HG02571 (cell line): ENCODE data around the gene AKT3.
"Not testable (repeated sequence)": the region's sequence is repeated elsewhere in the genome, so short reads cannot be mapped to it uniquely, and the experiment has no call there.

Source experiments
- ATAC-seq: cut with Tn5 transposase; IDR thresholded peaks from one replicate; pipeline ENCODE4 v1.9.1; 2021; ENCODE audit warnings: mild to moderate bottlenecking, moderate library complexity; ENCODE audit not compliant: unreplicated experiment

The AKT3 gene

DNA sequence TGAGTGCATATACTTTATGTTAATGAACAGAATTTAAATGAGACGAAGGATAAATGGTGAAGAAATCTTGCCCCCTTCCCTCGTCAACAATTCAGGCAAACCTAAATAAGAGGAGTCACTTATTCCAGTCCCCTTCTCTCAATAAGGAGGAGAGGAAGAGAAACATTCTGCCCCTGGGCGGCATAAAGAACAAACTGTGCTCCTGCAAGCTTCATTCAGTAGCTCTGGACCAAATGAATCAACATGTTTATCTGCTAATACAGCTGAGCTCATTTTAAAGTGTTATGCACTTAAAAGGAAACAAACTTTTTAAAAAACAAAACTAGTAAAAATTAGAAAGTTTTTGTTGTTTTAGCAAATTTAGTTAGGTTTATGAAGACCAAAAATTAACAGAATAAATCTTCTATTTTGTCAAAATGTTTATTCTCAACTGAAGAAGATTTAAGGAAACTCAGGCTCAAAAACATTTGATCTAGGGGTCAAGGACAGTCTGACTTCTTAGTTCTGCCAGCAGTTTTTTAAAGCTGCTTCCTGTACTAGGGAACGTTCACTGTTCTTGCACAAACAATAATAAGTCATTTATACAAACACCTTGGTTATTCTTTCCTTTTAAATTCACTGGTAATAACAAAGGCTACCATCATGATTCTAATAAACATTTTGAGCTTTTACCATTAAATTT lies 58.3 kb downstream of the AKT3 start:
- ATAC-seq: no peak

DNA sequence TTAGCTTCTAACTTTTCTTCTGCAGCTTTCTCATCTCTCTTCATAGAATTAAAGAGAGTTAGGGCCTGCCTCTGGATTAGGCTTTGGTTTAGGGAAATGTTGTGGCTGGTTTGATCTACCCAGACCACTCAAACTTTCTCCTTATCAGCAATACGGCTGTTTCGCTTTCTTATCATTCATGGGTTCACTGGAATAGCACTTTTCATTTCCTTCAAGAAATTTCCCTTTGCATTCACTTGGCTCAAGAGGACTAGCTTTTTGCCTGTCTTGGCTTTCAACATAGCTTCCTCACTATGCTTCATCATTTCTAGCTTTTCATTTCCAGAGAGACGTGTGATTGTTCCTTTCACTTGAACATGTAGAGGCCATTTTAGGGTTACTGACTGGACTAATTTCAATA lies 59.6 kb downstream of the AKT3 start:
- no peak for ATAC-seq

DNA sequence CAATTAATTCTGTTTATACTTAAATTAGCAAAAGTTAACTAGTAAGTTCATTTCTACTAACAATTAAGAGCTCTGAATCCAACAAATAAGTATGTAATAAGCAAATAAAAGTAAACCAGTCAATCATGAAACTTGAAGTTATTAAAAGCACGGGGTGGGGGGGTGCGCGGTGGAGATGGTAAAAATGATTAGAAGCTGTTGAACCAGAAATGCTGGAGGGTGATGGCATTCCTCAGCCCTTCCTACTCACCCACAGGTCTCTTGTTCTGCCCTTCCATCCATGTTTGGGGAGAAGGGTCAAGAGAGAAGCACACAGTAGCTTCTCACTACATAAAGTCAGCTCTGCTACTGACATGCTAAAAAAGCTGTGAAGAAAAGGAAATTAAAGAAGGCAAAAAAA lies 63.5 kb downstream of the AKT3 start:
- ATAC-seq: no peak

DNA sequence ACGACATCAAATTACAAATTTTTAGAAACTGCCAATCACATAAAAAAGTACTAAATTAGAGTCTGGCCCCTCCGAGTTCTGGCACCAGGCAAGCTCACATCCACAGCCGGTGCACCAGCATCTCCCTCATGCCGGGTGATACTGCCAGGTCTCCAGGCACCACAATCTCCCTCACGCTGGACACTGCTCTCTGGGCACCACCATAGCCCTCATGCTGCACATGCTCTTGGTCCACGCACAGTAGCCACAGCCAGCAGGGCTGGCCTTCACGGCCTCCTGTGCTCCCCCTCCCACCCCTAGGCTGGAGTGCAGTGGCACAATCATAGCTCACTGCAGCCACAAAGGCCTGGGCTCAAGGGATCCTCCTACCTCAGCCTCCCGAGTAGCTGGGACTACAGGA lies 65.5 kb downstream of the AKT3 start:
- ATAC-seq: no peak

DNA sequence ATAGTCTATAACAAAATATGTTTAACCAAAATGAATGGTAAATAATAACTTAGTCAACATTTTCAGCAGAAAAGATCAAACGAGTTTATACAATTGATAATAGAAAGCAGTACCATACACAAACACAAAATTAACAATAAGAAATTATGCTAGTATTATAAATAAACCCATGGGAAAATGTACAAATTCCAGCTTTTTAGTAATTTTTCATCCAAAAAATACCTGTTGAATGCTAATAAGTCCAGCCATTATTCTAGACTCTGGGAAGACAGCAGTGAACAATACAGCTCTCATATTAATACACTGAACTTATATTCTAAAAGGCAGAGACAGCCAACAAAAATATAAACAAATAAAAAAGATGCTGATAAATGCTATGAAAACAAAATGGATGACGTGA lies 66.3 kb downstream of the AKT3 start:
- ATAC-seq: no peak

DNA sequence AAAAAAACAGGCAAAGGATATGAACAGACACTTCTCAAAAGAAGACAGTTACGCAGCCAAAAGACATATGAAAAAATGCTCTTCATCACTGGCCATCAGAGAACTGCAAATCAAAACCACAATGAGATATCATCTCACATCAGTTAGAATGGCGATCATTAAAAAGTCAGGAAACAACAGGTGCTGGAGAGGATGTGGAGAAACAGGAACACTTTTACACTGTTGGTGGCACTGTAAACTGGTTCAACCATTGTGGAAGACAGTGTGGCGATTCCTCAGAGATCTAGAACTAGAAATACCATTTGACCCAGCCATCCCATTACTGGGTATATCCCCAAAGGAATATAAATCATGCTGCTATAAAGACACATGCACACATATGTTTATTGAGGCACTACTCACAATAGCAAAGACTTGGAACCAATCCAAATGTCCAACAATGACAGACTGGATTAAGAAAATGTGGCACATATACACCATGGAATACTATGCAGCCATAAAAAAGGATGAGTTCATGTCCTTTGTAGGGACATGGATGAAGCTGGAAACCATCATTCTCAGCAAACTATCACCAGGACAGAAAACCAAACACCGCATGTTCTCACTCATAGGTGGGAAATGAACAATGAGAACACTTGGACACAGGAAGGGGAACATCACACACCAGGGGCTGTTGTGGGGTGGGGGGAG lies 77.5 kb downstream of the AKT3 start:
- ATAC-seq: not testable (repeated sequence)

DNA sequence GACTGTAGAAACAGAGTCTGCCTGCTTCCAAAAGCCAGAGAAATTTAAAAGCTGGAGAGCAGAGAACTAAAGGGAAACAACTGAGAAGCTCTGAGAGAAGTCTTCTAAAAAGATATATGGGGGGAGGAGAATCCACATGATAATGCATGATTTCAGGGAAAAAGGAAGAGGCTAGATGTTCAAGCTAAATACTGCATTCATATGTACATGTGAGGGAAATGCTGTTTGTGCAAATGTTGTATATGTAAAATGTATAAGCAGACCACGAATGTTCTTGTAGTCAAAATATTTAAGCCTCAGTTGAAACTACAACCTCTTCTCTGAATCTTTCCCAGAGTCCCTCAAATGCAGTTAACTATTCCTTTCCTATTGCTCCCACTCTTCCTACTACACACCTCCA lies 79.2 kb downstream of the AKT3 start:
- no peak for ATAC-seq

DNA sequence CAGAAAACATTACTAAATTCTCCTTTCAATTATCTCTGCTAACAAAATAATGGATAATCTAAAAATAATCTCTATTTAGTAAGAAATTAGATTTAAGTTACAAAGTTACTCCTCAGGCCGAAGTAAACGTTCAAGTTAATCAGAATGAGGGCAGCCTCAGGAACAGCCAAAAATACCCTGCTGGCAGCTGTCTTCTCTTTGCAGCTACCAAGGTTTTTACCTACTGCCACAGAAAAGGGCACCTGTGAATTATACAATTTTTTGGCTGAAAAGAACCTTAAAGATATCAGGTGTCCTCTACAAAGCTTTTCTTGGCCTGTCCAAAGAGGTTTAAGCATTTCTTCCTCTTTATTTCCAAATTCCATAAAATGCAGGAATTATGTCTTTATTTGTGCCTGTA lies 84.4 kb downstream of the AKT3 start:
- no peak for ATAC-seq

DNA sequence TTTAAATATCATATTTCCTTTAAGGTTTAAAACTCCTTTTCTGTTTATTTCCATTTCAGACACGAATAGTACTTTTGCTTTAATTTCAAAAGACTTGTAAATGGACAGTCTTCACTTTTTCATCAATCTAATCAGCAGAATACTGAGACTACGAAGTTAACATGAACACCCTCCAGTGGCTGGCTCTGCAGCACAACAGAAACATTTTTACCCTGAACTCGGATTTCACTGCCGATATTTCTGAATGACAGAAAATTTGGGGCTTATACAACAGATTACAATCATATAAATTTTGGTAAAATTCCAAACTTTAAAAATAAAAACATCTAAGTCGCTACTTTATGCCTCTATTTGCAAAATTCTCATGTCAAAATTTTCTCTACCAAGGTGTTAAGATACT lies 86.2 kb downstream of the AKT3 start:
- no peak for ATAC-seq

DNA sequence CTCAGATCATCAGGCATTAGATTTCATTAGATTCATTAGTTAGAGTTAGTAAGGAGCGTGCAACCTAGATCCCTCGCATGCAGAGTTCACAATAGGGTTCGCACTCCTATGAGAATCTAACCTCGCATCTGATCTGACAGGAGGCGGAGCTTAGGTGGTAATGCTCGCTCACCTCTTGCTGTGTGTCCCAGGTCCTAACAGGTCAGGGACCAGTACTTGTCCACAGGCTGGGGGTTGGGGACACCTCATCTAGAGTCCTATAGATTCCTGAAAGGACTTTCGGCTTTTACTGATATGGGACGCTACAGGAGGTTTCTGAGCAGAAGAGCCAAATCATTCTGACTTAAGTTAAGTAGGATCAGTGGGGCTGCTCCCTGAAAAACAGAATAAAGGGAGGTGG lies 91.4 kb downstream of the AKT3 start:
- ATAC-seq: no peak

DNA sequence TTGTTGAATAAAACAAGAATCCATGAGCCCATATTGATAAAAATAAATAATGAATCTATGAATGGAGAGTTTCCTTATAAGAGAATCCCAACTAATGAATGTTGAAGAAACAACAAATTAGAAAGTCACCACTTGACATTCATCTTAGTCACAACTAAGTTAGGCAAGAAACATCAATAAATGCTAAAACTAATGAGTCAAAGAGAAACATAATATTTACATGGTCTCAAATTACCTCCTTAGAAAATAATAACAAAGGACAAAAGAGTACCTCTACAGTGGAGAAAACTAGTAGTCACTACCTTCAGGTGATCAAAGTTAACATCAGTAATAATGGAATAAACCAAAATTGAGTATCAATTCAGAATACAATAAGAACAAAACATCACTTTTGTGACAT lies 93.5 kb downstream of the AKT3 start:
- ATAC-seq: no peak

DNA sequence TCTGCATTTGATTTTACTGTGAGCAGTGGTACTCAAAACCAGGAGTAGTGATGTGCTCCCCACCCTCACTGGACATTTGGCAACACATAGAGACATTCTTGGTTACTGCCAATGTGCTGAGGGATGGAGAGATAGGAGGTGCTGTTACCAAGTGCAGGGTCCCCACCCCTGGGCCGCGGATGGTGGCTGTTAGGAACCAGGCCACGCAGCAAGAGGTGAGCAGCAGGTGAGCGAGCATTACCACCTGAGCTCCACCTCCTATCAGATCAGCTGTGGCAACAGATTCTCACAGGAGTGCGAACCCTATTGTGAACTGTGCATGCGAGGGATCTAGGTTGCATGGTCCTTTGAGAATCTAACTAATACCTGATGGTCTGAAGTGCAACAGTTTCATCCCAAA lies 95.7 kb downstream of the AKT3 start:
- no peak for ATAC-seq

DNA sequence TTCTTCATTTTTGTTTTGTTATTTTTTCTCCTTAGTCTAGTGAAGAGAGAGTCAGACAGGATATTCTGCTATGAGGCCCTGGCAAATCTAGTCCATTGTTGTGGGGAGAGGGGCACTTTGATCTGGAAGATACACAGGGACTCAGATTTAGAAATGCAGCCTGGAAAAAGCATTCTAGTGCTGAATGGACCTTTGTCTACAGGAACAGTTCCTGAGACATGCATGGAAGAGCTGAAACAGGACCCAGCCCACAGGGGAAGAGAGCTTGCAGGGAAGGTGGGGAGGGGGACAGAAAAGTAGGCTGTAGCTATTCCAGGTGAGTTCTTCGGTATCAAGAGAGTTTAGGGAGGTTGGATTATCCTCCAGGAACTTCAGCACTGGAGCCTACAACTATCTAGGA lies 98.5 kb downstream of the AKT3 start:
- no peak for ATAC-seq

DNA sequence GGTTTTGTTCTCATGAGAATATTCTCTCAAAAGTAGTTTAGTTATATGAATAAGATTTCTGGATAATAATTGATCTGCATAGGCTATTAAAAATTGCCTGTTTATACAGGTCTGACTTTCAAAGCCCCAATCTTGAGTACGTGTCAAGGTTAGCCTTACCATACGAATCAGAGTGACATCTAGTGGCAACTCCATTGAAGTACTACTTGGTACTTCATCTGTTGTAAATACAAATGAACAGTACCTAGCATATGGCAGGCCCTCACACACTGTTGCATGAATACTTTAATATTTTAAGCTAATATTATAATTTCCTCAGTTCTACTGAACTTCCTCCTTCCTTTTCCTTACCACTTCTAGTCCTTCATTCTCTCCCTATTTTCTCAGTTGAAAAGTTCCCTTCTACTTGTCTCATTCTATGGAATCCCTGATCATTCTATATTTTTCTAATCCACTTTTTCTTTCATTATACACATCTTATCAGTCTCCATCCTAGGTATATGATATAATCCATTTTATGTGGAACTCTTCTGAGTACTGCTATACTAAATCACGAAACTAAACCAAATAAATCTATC lies 101.2 kb downstream of the AKT3 start:
- peak; percentile 82 for ATAC-seq

DNA sequence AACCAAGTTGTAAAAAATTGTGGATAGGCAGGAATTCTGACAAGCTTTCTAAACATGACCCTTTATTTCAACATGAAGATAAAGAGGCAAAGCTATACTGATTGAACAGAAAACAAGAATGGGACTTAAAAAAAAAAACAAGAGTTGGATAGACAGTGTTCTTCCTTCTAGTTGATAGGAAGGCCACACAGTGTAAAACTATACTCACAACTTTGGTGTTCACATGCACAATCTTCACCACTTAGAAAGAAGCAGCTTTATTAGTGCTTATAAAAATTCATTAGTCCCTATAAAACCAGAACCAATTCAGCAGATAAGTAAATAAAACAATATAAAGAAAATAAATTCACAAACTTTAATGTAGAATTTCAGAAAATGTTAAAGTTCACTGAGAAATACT lies 101.8 kb downstream of the AKT3 start:
- ATAC-seq: no peak

DNA sequence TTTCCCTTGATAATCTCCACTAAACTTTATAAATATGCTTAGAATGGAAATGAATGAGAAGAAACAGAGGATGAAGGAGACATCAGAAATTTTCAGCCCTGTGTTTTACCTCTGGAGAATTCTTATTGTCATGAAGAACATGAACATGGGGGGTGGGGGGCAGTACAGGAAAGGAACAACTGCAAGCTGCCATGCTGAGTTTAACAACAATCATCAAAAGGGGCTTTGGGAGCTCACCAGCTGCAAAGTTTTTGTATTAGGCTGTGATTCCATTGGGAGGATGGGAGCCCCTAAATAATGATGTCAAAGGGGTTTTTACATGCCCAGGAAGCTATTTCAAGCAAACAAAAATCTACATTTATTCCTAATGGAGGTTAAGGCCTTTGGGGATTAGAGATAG lies 103.3 kb downstream of the AKT3 start:
- ATAC-seq: no peak

DNA sequence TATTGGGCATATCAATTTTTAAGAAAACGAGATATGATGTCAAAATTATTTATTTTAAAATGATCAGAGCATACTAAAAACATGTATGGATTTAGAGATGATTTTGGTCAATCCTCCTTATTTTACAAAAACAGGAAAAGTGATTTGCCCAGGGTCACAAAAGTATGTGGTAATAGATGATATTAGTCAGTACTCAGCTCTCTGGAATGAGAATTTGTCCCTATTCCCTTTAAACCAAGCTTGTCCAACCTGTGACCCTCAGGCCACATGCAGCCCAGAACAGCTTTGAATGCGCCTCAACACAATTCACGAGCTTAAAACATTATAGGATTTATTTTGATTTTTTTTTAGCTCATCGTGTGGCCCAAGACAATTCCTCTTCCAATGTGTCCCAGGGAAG lies 104.7 kb downstream of the AKT3 start:
- no peak for ATAC-seq

DNA sequence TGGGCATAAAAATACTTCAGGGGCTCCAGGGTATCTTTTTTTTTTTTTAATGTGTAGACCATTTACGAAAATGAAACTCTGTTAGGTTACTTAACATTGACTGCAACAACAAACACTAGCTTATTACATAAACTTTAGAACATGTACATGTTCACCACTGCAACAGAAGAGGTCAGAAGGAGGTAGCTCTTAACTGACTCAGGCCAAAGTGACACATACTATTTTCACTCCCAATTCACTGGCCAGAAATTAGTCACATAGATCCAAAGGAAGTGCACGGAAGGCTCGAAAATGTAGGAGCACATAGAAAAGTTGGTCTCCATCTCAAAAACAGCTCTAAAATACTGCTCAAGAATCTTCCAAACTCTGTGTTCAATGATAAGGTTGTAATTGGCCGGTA lies 107.2 kb downstream of the AKT3 start:
- no peak for ATAC-seq

DNA sequence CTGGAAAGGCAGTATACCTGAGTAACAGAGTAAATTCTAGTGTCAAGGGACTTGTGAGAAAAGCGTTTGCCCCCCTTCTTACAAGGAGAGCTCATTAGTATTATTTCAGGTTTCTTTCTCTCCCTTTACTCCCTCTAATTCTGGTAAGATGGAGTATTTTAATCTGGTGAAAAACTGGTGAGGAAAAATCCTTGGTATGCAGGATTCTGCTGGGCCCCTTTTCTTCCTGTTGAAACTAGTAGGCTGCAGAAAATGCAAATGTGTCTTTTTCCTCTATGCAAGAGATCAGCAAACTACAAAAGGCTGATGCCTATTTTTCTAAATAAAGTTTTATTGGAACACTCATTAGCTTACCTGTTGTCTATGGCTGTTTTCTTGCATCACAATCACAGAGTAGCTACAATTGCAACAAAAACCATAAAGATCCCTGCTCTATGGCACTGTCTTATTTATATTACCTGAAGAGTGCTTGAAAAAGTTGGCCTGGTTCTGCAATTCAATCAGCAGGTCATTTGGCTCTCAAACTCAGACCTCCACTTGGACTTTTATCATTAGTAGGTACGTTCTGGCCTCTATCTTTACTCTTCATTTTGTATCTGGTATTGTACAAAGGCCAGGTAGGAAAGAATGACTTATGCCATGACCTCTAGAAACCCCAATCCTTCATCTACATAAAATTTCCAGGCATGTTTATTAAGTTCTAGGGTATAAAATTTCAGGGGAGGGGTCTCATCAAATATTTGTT lies 109.6 kb downstream of the AKT3 start:
- no peak for ATAC-seq

DNA sequence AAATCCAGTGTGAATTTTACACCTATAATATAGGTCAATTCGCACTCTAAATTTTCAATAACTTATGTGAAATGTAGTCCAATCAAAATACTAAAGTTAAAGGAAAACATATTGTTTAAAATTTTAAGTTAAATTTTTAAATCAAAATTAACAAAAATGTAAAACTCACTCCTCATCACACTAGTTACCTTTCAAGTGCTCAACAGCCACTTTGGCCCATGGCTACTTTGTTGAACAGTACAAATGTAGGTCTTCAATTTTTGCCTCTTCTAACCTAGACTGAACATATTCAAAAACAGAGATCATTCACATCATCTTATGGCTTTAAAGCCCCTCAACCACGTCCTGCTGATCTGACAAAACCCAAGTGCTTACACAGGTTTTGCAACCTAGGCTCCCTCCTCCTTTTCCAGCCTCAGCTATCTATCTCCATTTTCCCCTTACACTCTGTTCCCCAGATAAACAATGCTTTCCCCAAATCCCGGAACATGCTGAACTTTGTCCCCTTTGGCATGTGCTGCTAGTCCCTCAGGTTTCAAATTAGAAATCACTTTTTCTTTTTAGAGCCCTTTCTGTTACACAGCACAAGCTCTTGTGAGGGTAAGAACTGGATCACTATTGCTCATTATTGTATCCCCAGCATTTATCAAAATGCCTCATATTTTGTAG lies 110.6 kb downstream of the AKT3 start:
- ATAC-seq: no peak

DNA sequence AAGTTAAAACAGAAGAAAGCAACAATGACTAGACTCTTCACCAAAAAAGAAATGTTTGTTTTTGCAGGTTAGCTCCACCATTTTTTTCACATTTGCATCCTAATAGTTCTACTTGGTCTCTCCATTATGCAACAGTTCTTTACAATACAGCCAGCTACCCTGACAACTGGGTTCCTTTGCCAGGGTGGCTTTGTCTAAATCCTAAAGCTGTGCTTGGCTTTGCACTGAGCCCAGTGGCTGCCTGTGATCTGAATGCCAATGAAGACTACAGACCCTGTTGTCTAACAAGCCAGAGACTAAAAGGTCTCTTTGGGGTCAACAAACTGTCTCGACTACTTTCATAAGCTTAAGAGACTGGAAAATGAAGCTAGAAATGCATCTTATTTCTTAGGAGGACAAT lies 112.0 kb downstream of the AKT3 start:
- ATAC-seq: no peak
